GM12878 (cell line): ENCODE data around the gene SKP2. TPM values are rescaled to one million over a fixed set of nuclear protein-coding genes. Genes with fewer than 3 reads are reported as not detected.

ENCODE experiments used
- ATAC-seq: fragments of 200-7000 bp; cut with Tn5 transposase; 3 replicates; pipeline ENCODE4 v1.9.1; 2020; ENCODE audit warnings: mild to moderate bottlenecking, moderate library complexity
- BruUV-seq: library from RNA; stranded (reverse); fragments of 400-500 nt; replicated peaks from 2 replicates; lab custom pipeline; 2021; lab: Mats Ljungman, UMichigan
- CTCF ChIA-PET: fragments of 300-600 bp; sonication (Branson Sonifier 250); formaldehyde crosslinking; extraction: SDS; loops from one replicate; lab custom pipeline; 2021; ENCODE audit warnings: inconsistent platforms; lab: Yijun Ruan, JAX
- POLR2A ChIA-PET: fragments of 350-600 bp; formaldehyde crosslinking; extraction: SDS; loops from one replicate; lab custom pipeline; 2021; ENCODE audit warnings: inconsistent platforms; lab: Charles Lee
- RAD21 ChIA-PET: fragments of 300-600 bp; sonication (Branson Sonifier 250); formaldehyde crosslinking; loops from one replicate; lab custom pipeline; 2023; ENCODE audit warnings: antibody characterized with exemption; ENCODE audit not compliant: unreplicated experiment; lab: Charles Lee
- SMC1A ChIA-PET: fragments of 300-600 bp; sonication (Branson Sonifier 250); formaldehyde crosslinking; loops from one replicate; lab custom pipeline; 2023; ENCODE audit not compliant: unreplicated experiment, uncharacterized antibody; lab: Charles Lee
- DNase-seq: peaks from one replicate; pipeline ENCODE4 v3.0.0-alpha.2; 2011; ENCODE audit warnings: low read depth, low spot score
- FAIRE-seq: peaks from 3 replicates; lab custom pipeline; 2011; peaks lifted over from hg19 to GRCh38; lab: Jason Lieb, UNC
- H2AFZ ChIP-seq: 2 replicates; pipeline ENCODE4 v1.6.0; 2011; ENCODE audit warnings: low read depth, low read length, control low read depth; ENCODE audit not compliant: control insufficient read depth
- H3K27ac ChIP-seq: 2 replicates; pipeline ENCODE4 v1.5.1; 2011; ENCODE audit warnings: control low read depth; ENCODE audit not compliant: control insufficient read depth, insufficient read depth
- H3K27me3 ChIP-seq, 2 experiments: replicated peaks in 1 of 2; 2 replicates each; pipeline versions ENCODE4 v1.6.0 to v1.6.1; 2011; ENCODE audit warnings: low read length in 1 of 2; ENCODE audit not compliant: control insufficient read depth in 2 of 2, insufficient read depth in 2 of 2
- H3K36me3 ChIP-seq, 2 experiments: 2 replicates each; pipeline ENCODE4 v1.5.1; 2011; ENCODE audit warnings: low read length in 1 of 2; ENCODE audit not compliant: control insufficient read depth in 2 of 2, insufficient read depth in 2 of 2
- H3K4me1 ChIP-seq: 2 replicates; pipeline ENCODE4 v1.6.1; 2011; ENCODE audit warnings: mild to moderate bottlenecking, low read length, moderate library complexity, mixed read lengths; ENCODE audit not compliant: control insufficient read depth, insufficient read depth
- H3K4me2 ChIP-seq: 2 replicates; pipeline ENCODE4 v1.6.0; 2011; ENCODE audit warnings: control low read depth; ENCODE audit not compliant: control insufficient read depth, insufficient read depth
- H3K4me3 ChIP-seq: fragments of 200-600 bp; sonication (generic); 2 replicates; pipeline ENCODE4 v1.5.1; 2016
- H3K79me2 ChIP-seq: 2 replicates; pipeline ENCODE4 v1.6.0; 2011; ENCODE audit warnings: low read length; ENCODE audit not compliant: control insufficient read depth, insufficient read depth
- H3K9ac ChIP-seq: 2 replicates; pipeline ENCODE4 v1.8.0; 2011; ENCODE audit warnings: low read length, control low read depth, mixed read lengths; ENCODE audit not compliant: control insufficient read depth, insufficient read depth
- H3K9me3 ChIP-seq: replicated peaks from 3 replicates; pipeline ENCODE4 v1.5.1; 2011; ENCODE audit warnings: mild to moderate bottlenecking, low read length; ENCODE audit not compliant: control insufficient read depth, insufficient read depth
- H4K20me1 ChIP-seq: 2 replicates; pipeline ENCODE4 v1.6.0; 2011; ENCODE audit not compliant: control insufficient read depth, insufficient read depth
- BACH1 ChIP-seq: fragments of 450-650 bp; IDR thresholded peaks from 2 replicates; pipeline ENCODE4 v1.6.1; 2017; ENCODE audit warnings: mild to moderate bottlenecking, borderline replicate concordance
- BMI1 ChIP-seq: fragments of 450-650 bp; IDR thresholded peaks from 2 replicates; pipeline ENCODE4 v1.6.1; 2016; ENCODE audit warnings: mild to moderate bottlenecking, moderate library complexity, borderline replicate concordance
- CHD4 ChIP-seq: fragments of 200-600 bp; sonication (generic); IDR thresholded peaks from 2 replicates; pipeline ENCODE4 v1.6.1; 2016; ENCODE audit warnings: mild to moderate bottlenecking
- CUX1 ChIP-seq: IDR thresholded peaks from 2 replicates; pipeline ENCODE4 v1.6.1; 2012; ENCODE audit warnings: improper control_type of control experiment, low read depth, low read length; ENCODE audit not compliant: insufficient replicate concordance
- FOXK2 ChIP-seq: fragments of 450-650 bp; IDR thresholded peaks from 2 replicates; pipeline ENCODE4 v1.6.1; 2017; ENCODE audit warnings: mild to moderate bottlenecking, moderate library complexity
- HDGF ChIP-seq: fragments of 450-650 bp; IDR thresholded peaks from 2 replicates; pipeline ENCODE4 v1.6.1; 2016; ENCODE audit warnings: antibody characterized with exemption
- IKZF2 ChIP-seq, 2 experiments: fragments of 450-650 bp; IDR thresholded peaks; 2 replicates each; pipeline ENCODE4 v1.6.1; 2017; ENCODE audit warnings: mild to moderate bottlenecking in 2 of 2, moderate library complexity in 2 of 2
- KDM1A ChIP-seq: fragments of 200-600 bp; sonication (generic); IDR thresholded peaks from 2 replicates; pipeline ENCODE4 v1.6.1; 2016; ENCODE audit warnings: borderline replicate concordance
- MEF2A ChIP-seq: IDR thresholded peaks from 2 replicates; pipeline ENCODE4 v1.6.1; 2011; ENCODE audit warnings: low read depth, mild to moderate bottlenecking, low read length, moderate library complexity; ENCODE audit not compliant: insufficient read depth
- NFXL1 ChIP-seq: fragments of 450-650 bp; IDR thresholded peaks from 2 replicates; pipeline ENCODE4 v1.6.1; 2017; ENCODE audit warnings: antibody characterized with exemption, mild to moderate bottlenecking, borderline replicate concordance
- POLR2A ChIP-seq: IDR thresholded peaks from 2 replicates; pipeline ENCODE4 v1.6.1; 2011; ENCODE audit warnings: low read depth, mild to moderate bottlenecking, low read length
- RAD21 ChIP-seq: IDR thresholded peaks from 2 replicates; pipeline ENCODE4 v1.6.1; 2011; ENCODE audit warnings: mild to moderate bottlenecking, low read depth, low read length, moderate library complexity; ENCODE audit not compliant: insufficient read depth
- RELB ChIP-seq: fragments of 450-650 bp; IDR thresholded peaks from 2 replicates; pipeline ENCODE4 v1.6.1; 2017; ENCODE audit warnings: low read depth, mild to moderate bottlenecking, moderate library complexity
- RFX5 ChIP-seq: IDR thresholded peaks from 2 replicates; pipeline ENCODE4 v1.6.1; 2011; ENCODE audit warnings: low read depth, low read length, improper control_type of control experiment
- TAF1 ChIP-seq: IDR thresholded peaks from 2 replicates; pipeline ENCODE4 v1.6.1; 2011; ENCODE audit warnings: mild to moderate bottlenecking, low read depth, low read length, borderline replicate concordance
- TBL1XR1 ChIP-seq: IDR thresholded peaks from 2 replicates; pipeline ENCODE4 v1.6.1; 2012; ENCODE audit warnings: low read depth, low read length, improper control_type of control experiment
- ZBED1 ChIP-seq: IDR thresholded peaks from 2 replicates; pipeline ENCODE4 v1.6.1; 2016; ENCODE audit warnings: borderline replicate concordance
- ZBTB33 ChIP-seq: fragments of 450-650 bp; IDR thresholded peaks from 2 replicates; pipeline ENCODE4 v1.6.1; 2017; ENCODE audit warnings: mild to moderate bottlenecking
- WGBS: methylation state at CpG from one replicate; pipeline ENCODE4 v1.1.6; 2016; ENCODE audit warnings: low lambda C conversion rate; ENCODE audit not compliant: insufficient replicate concordance, insufficient coverage; ENCODE audit errors: missing lambda C conversion rate; 5-methylcytosine and 5-hydroxymethylcytosine counted together
- in situ Hi-C: fragments of 300-500 bp; cut with MboI; formaldehyde crosslinking; loops from 9 replicates; pipeline ENCODE4 v1.14.3; 2018; ENCODE audit warnings: mixed read lengths
- intact Hi-C: fragments of 100-400 bp; cut with micrococcal nuclease; formaldehyde crosslinking; loops from one replicate; pipeline ENCODE4 v1.14.2; 2022; ENCODE audit not compliant: unreplicated experiment
- polyA plus RNA-seq, 11 experiments: library from polyadenylated mRNA; depleted of rRNA in 4 of 11; unstranded in 6 of 11; stranded (reverse) in 5 of 11; fragments of >200 nt; fragmentation: Nextera tagmentation in 4 of 11; fragmentation: Illumina TruSeq in 1 of 11; extraction: Ambion mirVana in 4 of 11; extraction: Trizol in 1 of 11; gene quantifications; 1 replicate in 1 of 11; 2 replicates in 10 of 11; pipeline versions ENCODE4 v1.2.1 to v1.2.3, GENCODE V29; 2011 to 2016; ENCODE audit warnings: inconsistent platforms in 2 of 11, missing spikeins in 2 of 11, low read depth in 1 of 11
- total RNA-seq, 4 experiments: library from RNA; depleted of rRNA in 3 of 4; stranded (reverse); fragments of >200 nt in 3 of 4; fragmentation: Illumina TruSeq in 1 of 4; extraction: Trizol in 1 of 4; gene quantifications; 2 replicates each; pipeline versions ENCODE4 v1.2.1 to v1.2.3, GENCODE V29; 2013 to 2021

The SKP2 gene
- total and polyA plus RNA-seq, 10 of the 15 experiments (the other 5 are each of a cell fraction or from before 2014, with no cell fraction given): 13.9 to 50.8 (median 36.9) TPM

GRCh38 chr5:36215910-36216309, 64.0 kb downstream of the SKP2 start:
- POLR2A ChIA-PET: no interaction called here
- in situ Hi-C loops: no loop called here
- FAIRE-seq (no peak), DNase-seq (no peak), ATAC-seq (no peak)
- 41% methylated on average over 2 of the region's 2 CpGs for WGBS
- Histone ChIP-seq H3K27me3 (no peaks in the 10 kb centered on the region), H3K4me3 (no peak overlapping the region), H3K4me1 (no peaks in the 10 kb centered on the region), H3K27ac (no peak overlapping the region), H4K20me1 (no peaks in the 10 kb centered on the region), H2AFZ (no peak overlapping the region), H3K36me3 (no peaks in the 10 kb centered on the region; a peak in 1 of 4 replicates), H3K79me2 (no peaks in the 10 kb centered on the region), H3K9ac (no peak overlapping the region), H3K4me2 (no peak overlapping the region), H3K9me3 (no peaks in the 10 kb centered on the region)
- SMC1A ChIA-PET: interaction anchor here (1.0 to 3.4 kb wide), 4 partner anchors 13 to 137 kb away, joined by 3 to 9 read pairs (median 4); no protein-coding TSS in a partner anchor
- CTCF ChIA-PET: interaction anchor here (1.0 to 3.1 kb wide), 3 partner anchors 50 to 136 kb away, joined by 3 to 12 read pairs (median 3); partner anchors contain the start of genes LMBRD2 and SKP2
- RAD21 ChIA-PET: interaction anchor here (1.0 to 1.2 kb wide), 2 partner anchors 38 to 136 kb away, joined by 3 read pairs; no protein-coding TSS in a partner anchor
- BruUV-seq: no TSS peak
- intact Hi-C loops: no loop called here
- TF ChIP-seq HDGF: no peak
- TF ChIP-seq MEF2A: no peak
- no peak for TF ChIP-seq FOXK2
- TF ChIP-seq RFX5: no peak
- no peak for TF ChIP-seq ZBED1
- no peak for TF ChIP-seq NFXL1
- no peak for TF ChIP-seq BMI1
- TF ChIP-seq TBL1XR1: no peak
- no peak for TF ChIP-seq POLR2A
- TF ChIP-seq CUX1: no peak
- TF ChIP-seq ZBTB33: no peak
- TF ChIP-seq RAD21: no peak
- no peak for TF ChIP-seq KDM1A
- TF ChIP-seq BACH1: no peak
- TF ChIP-seq RELB: no peak
- no peak for TF ChIP-seq TAF1
- no peak for TF ChIP-seq IKZF2 (IDR thresholded peaks at IDR 0.05)
- no peak for TF ChIP-seq CHD4
